PC-9 (cell line): ENCODE results near the gene PLEKHF1. TPM values are rescaled to one million over a fixed set of nuclear protein-coding genes. Genes with fewer than 3 reads are reported as not detected.

Experiments
- BruUV-seq: library from RNA; stranded (reverse); fragments of 400-500 nt; replicated peaks from 2 replicates; lab custom pipeline; 2021; lab: Mats Ljungman, UMichigan
- CTCF ChIA-PET: fragments of 300-600 bp; sonication (Branson Sonifier 250); formaldehyde crosslinking; loops from one replicate; lab custom pipeline; 2022; ENCODE audit warnings: antibody characterized with exemption; lab: Charles Lee
- POLR2A ChIA-PET: fragments of 300-600 bp; sonication (Branson Sonifier 250); formaldehyde crosslinking; loops from one replicate; lab custom pipeline; 2022; ENCODE audit warnings: antibody characterized with exemption; ENCODE audit not compliant: unreplicated experiment; lab: Charles Lee
- DNase-seq, 2 experiments: peaks; one replicate each; pipeline versions ENCODE4 v3.0.0 to v3.0.0-alpha.2; 2015 to 2022; ENCODE audit warnings: mixed read lengths in 1 of 2
- H2AFZ ChIP-seq: fragments of 200-600 bp; sonication (generic); 2 replicates; pipeline ENCODE4 v1.8.1; 2017; ENCODE audit warnings: antibody characterized with exemption
- H3F3A ChIP-seq: fragments of 200-600 bp; sonication (generic); 2 replicates; pipeline ENCODE4 v1.8.1; 2017; ENCODE audit warnings: antibody characterized with exemption, mild to moderate bottlenecking, low read depth; ENCODE audit not compliant: insufficient read depth
- H3K27ac ChIP-seq: fragments of 200-600 bp; sonication (generic); 2 replicates; pipeline ENCODE4 v1.6.1; 2016; ENCODE audit warnings: mixed run types
- H3K27me3 ChIP-seq: fragments of 200-600 bp; sonication (generic); 2 replicates; pipeline ENCODE4 v1.6.1; 2016; ENCODE audit warnings: low read depth, mixed run types; ENCODE audit not compliant: insufficient read depth
- H3K36me3 ChIP-seq: fragments of 200-600 bp; sonication (generic); 2 replicates; pipeline ENCODE4 v1.6.1; 2016; ENCODE audit warnings: low read depth, mixed run types
- H3K4me1 ChIP-seq: fragments of 200-600 bp; sonication (generic); replicated peaks from 2 replicates; pipeline ENCODE4 v1.6.1; 2016; ENCODE audit warnings: mixed run types; ENCODE audit not compliant: insufficient read depth
- H3K4me2 ChIP-seq: fragments of 200-600 bp; sonication (generic); 2 replicates; pipeline ENCODE4 v1.6.1; 2017; ENCODE audit warnings: mixed run types
- H3K4me3 ChIP-seq: fragments of 200-600 bp; sonication (generic); 2 replicates; pipeline ENCODE4 v1.6.1; 2016; ENCODE audit warnings: mixed run types
- H3K79me2 ChIP-seq: fragments of 200-600 bp; sonication (generic); 2 replicates; pipeline ENCODE4 v1.6.1; 2017; ENCODE audit warnings: low read depth, mixed run types
- H3K9me2 ChIP-seq: fragments of 200-600 bp; sonication (generic); 2 replicates; pipeline ENCODE4 v1.8.1; 2017; ENCODE audit warnings: mild to moderate bottlenecking; ENCODE audit not compliant: insufficient read depth
- H3K9me3 ChIP-seq: fragments of 200-600 bp; sonication (generic); 2 replicates; pipeline ENCODE4 v1.8.1; 2016; ENCODE audit warnings: low read depth; ENCODE audit not compliant: insufficient read depth
- H4K20me1 ChIP-seq: fragments of 200-600 bp; sonication (generic); 2 replicates; pipeline ENCODE4 v1.8.1; 2017; ENCODE audit not compliant: insufficient read depth
- EZH2 ChIP-seq: fragments of 200-600 bp; sonication (generic); IDR thresholded peaks from 2 replicates; pipeline ENCODE4 v1.8.0; 2017; ENCODE audit warnings: antibody characterized with exemption, low read depth
- intact Hi-C: fragments of 100-400 bp; cut with micrococcal nuclease; formaldehyde crosslinking; loops from one replicate; pipeline ENCODE4 v1.10.0; 2022; ENCODE audit not compliant: unreplicated experiment
- total RNA-seq: library from RNA; stranded (reverse); gene quantifications from 2 replicates; pipeline ENCODE4 v1.2.3, GENCODE V29; 2021
- TF ChIP-seq, protein P1 (sequence below): fragments of 200-600 bp; sonication (generic); conservative IDR thresholded peaks from 2 replicates; pipeline ENCODE4 v1.6.1; 2017; ENCODE audit warnings: mixed run types, antibody characterized with exemption, mild to moderate bottlenecking, moderate library complexity

The PLEKHF1 gene
- total RNA-seq, 1 experiment from 2014 or later: 16.0 TPM

GRCh38 chr19:29620931-29621351 lies 44.3 kb upstream of the PLEKHF1 start:
- no peaks in the 10 kb centered on the region for H3K4me1 ChIP-seq
- intact Hi-C loops: no loop called here
- H3K4me3 ChIP-seq: no peak overlapping the region
- H4K20me1 ChIP-seq: no peaks in the 10 kb centered on the region
- H3K9me3 ChIP-seq: no peaks in the 10 kb centered on the region
- H3K27me3 ChIP-seq: no peaks in the 10 kb centered on the region
- no peaks in the 10 kb centered on the region for H3K9me2 ChIP-seq
- no peaks in the 10 kb centered on the region for H3K36me3 ChIP-seq
- H3K4me2 ChIP-seq: no peak overlapping the region
- no peak overlapping the region for H2AFZ ChIP-seq
- H3K79me2 ChIP-seq: no peaks in the 10 kb centered on the region
- no peak for DNase-seq
- TF ChIP-seq EZH2: no peak
- TF ChIP-seq, protein P1, sequence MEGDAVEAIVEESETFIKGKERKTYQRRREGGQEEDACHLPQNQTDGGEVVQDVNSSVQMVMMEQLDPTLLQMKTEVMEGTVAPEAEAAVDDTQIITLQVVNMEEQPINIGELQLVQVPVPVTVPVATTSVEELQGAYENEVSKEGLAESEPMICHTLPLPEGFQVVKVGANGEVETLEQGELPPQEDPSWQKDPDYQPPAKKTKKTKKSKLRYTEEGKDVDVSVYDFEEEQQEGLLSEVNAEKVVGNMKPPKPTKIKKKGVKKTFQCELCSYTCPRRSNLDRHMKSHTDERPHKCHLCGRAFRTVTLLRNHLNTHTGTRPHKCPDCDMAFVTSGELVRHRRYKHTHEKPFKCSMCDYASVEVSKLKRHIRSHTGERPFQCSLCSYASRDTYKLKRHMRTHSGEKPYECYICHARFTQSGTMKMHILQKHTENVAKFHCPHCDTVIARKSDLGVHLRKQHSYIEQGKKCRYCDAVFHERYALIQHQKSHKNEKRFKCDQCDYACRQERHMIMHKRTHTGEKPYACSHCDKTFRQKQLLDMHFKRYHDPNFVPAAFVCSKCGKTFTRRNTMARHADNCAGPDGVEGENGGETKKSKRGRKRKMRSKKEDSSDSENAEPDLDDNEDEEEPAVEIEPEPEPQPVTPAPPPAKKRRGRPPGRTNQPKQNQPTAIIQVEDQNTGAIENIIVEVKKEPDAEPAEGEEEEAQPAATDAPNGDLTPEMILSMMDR: no peak
- no TSS peak for BruUV-seq
- no peaks in the 10 kb centered on the region for H3F3A ChIP-seq
- ChIA-PET CTCF (interaction anchor here (1.0 kb wide), 1 partner anchor 9 kb away, joined by 3 read pairs; no protein-coding TSS in a partner anchor), POLR2A (no interaction called here)
- H3K27ac ChIP-seq: no peak overlapping the region

DNA sequence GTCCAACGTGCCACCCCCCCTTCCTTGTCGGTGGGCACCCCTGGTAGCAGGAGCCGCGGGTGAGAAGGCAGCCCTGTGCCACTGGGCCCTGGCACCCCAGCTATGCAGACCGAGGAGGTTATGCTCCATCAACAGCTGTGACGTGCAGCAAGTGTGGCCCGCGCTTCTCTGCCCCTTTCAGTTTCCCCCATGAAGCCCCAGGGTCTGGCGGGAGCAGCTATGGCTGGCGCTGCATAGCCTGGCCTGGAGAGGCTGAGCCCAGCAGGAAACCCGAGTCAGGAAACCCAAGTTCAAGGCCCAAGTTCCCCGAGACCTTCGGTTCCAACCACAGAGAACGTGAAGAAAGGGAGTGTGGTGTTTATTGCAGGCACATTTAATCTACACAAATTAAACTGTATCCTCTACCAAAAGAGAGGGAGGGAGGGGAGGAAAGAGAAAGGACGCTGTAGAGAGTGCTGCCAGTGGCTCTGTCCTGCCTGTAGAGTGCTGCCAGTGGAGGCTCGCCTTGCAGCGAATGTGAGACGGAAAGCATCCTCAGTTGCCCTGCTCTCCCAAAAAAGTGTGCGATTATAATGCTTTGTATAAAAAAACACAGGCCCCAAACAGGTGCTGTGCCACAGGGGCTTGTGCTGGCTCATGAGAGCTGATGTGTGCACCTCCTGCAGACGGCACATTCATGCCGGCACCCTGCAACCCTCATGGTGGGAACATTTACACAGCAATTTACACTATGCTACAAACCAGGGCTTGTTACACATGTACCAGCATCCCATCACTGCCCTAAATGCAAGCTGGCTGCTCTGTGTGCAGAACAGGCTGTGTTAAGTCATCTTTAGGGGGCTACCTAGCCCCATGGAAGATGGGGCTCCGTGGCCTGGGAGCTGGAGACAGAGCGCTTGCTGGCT lies 42.8 kb upstream of the PLEKHF1 start:
- Histone ChIP-seq H3F3A (no peaks in the 10 kb centered on the region), H3K27ac (no peak overlapping the region), H3K79me2 (no peaks in the 10 kb centered on the region), H2AFZ (no peak overlapping the region), H3K9me2 (no peaks in the 10 kb centered on the region), H3K4me1 (no peaks in the 10 kb centered on the region), H3K4me2 (no peak overlapping the region), H3K9me3 (no peaks in the 10 kb centered on the region), H3K36me3 (no peaks in the 10 kb centered on the region), H3K27me3 (no peaks in the 10 kb centered on the region), H3K4me3 (no peak overlapping the region), H4K20me1 (no peaks in the 10 kb centered on the region)
- ChIA-PET CTCF (no interaction called here), POLR2A (interaction anchor here (0.6 kb wide), 1 partner anchor 49 kb away, joined by 3 read pairs; no protein-coding TSS in a partner anchor)
- no peak for DNase-seq
- intact Hi-C loops: no loop called here
- TF ChIP-seq EZH2: no peak
- TF ChIP-seq, protein P1: no peak
- BruUV-seq: no TSS peak

- no peaks in the 10 kb centered on the region for H3K27me3 ChIP-seq
- DNase-seq: no peak
- no peak overlapping the region for H2AFZ ChIP-seq
- H3K9me3 ChIP-seq: no peaks in the 10 kb centered on the region
- POLR2A ChIA-PET: no interaction called here
- H3K4me2 ChIP-seq: no peak overlapping the region
- H3F3A ChIP-seq: no peaks in the 10 kb centered on the region
- no peak for TF ChIP-seq EZH2
- TF ChIP-seq, protein P1: no peak
- H3K79me2 ChIP-seq: no peaks in the 10 kb centered on the region
- CTCF ChIA-PET: no interaction called here
- H3K36me3 ChIP-seq: no peaks in the 10 kb centered on the region
- no peaks in the 10 kb centered on the region for H3K4me1 ChIP-seq
- H3K9me2 ChIP-seq: no peaks in the 10 kb centered on the region
- BruUV-seq: no TSS peak
- H4K20me1 ChIP-seq: no peaks in the 10 kb centered on the region
- no peak overlapping the region for H3K4me3 ChIP-seq
- no peak overlapping the region for H3K27ac ChIP-seq
- intact Hi-C loops: no loop called here
Observed at GRCh38 chr19:29623726-29624488, 41.4 kb upstream of the PLEKHF1 start.
